ENCODE data around the gene ST3GAL3.

GRCh38 chr1:43668956-43669355 lies 38.4 kb upstream of the ST3GAL3 start:
- no peak for TF ChIP-seq POLR2AphosphoS5 (IDR thresholded peaks at IDR 0.05; ENCODE audit: low read depth)
- TF ChIP-seq EZH2phosphoT487 (IDR thresholded peaks at IDR 0.05; ENCODE audit: unreplicated experiment), result no peak
- TF ChIP-seq, protein P1, sequence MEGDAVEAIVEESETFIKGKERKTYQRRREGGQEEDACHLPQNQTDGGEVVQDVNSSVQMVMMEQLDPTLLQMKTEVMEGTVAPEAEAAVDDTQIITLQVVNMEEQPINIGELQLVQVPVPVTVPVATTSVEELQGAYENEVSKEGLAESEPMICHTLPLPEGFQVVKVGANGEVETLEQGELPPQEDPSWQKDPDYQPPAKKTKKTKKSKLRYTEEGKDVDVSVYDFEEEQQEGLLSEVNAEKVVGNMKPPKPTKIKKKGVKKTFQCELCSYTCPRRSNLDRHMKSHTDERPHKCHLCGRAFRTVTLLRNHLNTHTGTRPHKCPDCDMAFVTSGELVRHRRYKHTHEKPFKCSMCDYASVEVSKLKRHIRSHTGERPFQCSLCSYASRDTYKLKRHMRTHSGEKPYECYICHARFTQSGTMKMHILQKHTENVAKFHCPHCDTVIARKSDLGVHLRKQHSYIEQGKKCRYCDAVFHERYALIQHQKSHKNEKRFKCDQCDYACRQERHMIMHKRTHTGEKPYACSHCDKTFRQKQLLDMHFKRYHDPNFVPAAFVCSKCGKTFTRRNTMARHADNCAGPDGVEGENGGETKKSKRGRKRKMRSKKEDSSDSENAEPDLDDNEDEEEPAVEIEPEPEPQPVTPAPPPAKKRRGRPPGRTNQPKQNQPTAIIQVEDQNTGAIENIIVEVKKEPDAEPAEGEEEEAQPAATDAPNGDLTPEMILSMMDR (conservative IDR thresholded peaks at IDR 0.05; ENCODE audit: low read depth in 2 of 2), result no peak
- TF ChIP-seq JUNB (IDR thresholded peaks at IDR 0.05; ENCODE audit: unreplicated experiment), result no peak
- no peak for TF ChIP-seq EZH2 (IDR thresholded peaks at IDR 0.05; ENCODE audit: low read depth, unreplicated experiment)
- TF ChIP-seq, protein P2, sequence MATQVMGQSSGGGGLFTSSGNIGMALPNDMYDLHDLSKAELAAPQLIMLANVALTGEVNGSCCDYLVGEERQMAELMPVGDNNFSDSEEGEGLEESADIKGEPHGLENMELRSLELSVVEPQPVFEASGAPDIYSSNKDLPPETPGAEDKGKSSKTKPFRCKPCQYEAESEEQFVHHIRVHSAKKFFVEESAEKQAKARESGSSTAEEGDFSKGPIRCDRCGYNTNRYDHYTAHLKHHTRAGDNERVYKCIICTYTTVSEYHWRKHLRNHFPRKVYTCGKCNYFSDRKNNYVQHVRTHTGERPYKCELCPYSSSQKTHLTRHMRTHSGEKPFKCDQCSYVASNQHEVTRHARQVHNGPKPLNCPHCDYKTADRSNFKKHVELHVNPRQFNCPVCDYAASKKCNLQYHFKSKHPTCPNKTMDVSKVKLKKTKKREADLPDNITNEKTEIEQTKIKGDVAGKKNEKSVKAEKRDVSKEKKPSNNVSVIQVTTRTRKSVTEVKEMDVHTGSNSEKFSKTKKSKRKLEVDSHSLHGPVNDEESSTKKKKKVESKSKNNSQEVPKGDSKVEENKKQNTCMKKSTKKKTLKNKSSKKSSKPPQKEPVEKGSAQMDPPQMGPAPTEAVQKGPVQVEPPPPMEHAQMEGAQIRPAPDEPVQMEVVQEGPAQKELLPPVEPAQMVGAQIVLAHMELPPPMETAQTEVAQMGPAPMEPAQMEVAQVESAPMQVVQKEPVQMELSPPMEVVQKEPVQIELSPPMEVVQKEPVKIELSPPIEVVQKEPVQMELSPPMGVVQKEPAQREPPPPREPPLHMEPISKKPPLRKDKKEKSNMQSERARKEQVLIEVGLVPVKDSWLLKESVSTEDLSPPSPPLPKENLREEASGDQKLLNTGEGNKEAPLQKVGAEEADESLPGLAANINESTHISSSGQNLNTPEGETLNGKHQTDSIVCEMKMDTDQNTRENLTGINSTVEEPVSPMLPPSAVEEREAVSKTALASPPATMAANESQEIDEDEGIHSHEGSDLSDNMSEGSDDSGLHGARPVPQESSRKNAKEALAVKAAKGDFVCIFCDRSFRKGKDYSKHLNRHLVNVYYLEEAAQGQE (IDR thresholded peaks at IDR 0.05; ENCODE audit: unreplicated experiment), result no peak
- no peak for TF ChIP-seq CREB1 (CRISPR knock-in tag; IDR thresholded peaks at IDR 0.05; ENCODE audit: low read depth)
- TF ChIP-seq STAT1 (IDR thresholded peaks at IDR 0.05; ENCODE audit: unreplicated experiment), result no peak

Data from GM23338 (cell line).